WTC11 (cell line): ENCODE data around the gene RAI1. TPM values are rescaled to one million over a fixed set of nuclear protein-coding genes. Genes with fewer than 3 reads are reported as not detected.
"Not testable (repeated sequence)": the region's sequence is repeated elsewhere in the genome, so short reads cannot be mapped to it uniquely, and the experiment has no call there.

ENCODE experiments used
- ATAC-seq: fragments of 200-7000 bp; cut with Tn5 transposase; 2 replicates; pipeline ENCODE4 v1.10.0; 2021; ENCODE audit warnings: mild to moderate bottlenecking, moderate library complexity
- CTCF ChIA-PET: fragments of 300-600 bp; sonication (Branson Sonifier 250); formaldehyde crosslinking; loops from one replicate; lab custom pipeline; 2021; ENCODE audit warnings: antibody characterized with exemption; lab: Charles Lee
- POLR2A ChIA-PET: fragments of 350-600 bp; sonication (Branson Sonifier 250); formaldehyde crosslinking; loops from one replicate; lab custom pipeline; 2021; ENCODE audit warnings: antibody characterized with exemption; lab: Charles Lee
- DNase-seq: peaks from one replicate; pipeline ENCODE4 v3.0.0; 2021; ENCODE audit warnings: low spot score
- H3K27ac Mint-ChIP-seq: 2 replicates; pipeline ENCODE4 v1.8.0; 2021; ENCODE audit warnings: mixed read lengths
- H3K27me3 Mint-ChIP-seq: 2 replicates; pipeline ENCODE4 v1.8.0; 2021; ENCODE audit warnings: low read depth, mild to moderate bottlenecking, moderate library complexity, mixed read lengths
- H3K36me3 Mint-ChIP-seq: 2 replicates; pipeline ENCODE4 v1.8.0; 2021; ENCODE audit warnings: mixed read lengths
- H3K4me1 Mint-ChIP-seq: 2 replicates; pipeline ENCODE4 v1.8.0; 2022; ENCODE audit warnings: mixed read lengths
- H3K4me3 Mint-ChIP-seq: 2 replicates; pipeline ENCODE4 v1.8.0; 2021; ENCODE audit warnings: mild to moderate bottlenecking, moderate library complexity, mixed read lengths
- H3K9me3 Mint-ChIP-seq: 2 replicates; pipeline ENCODE4 v1.8.0; 2021; ENCODE audit warnings: mixed read lengths
- CREB1 ChIP-seq: sonication (generic); formaldehyde crosslinking; IDR thresholded peaks from 2 replicates; pipeline ENCODE4 v1.8.0; 2023; ENCODE audit warnings: mild to moderate bottlenecking, missing genetic modification reagents
- CREM ChIP-seq: sonication (generic); formaldehyde crosslinking; IDR thresholded peaks from 2 replicates; pipeline ENCODE4 v1.8.1; 2022; ENCODE audit warnings: mild to moderate bottlenecking, missing genetic modification reagents, moderate library complexity
- ESRRA ChIP-seq: sonication (generic); formaldehyde crosslinking; IDR thresholded peaks from 2 replicates; pipeline ENCODE4 v1.8.1; 2022; ENCODE audit warnings: mild to moderate bottlenecking, missing genetic modification reagents, borderline replicate concordance
- HMGA2 ChIP-seq: fragments of 250-450 bp; sonication (Bioruptor Pico); IDR thresholded peaks from 2 replicates; pipeline ENCODE4 v1.4.0; 2021; ENCODE audit warnings: mild to moderate bottlenecking, moderate library complexity
- KAT7 ChIP-seq: sonication (generic); formaldehyde crosslinking; IDR thresholded peaks from 2 replicates; pipeline ENCODE4 v1.8.1; 2023; ENCODE audit warnings: missing genetic modification reagents, mild to moderate bottlenecking, borderline replicate concordance
- NR2C2 ChIP-seq: sonication (generic); formaldehyde crosslinking; IDR thresholded peaks from 2 replicates; pipeline ENCODE4 v1.8.0; 2022; ENCODE audit warnings: mild to moderate bottlenecking, missing genetic modification reagents
- TEAD4 ChIP-seq: sonication (generic); formaldehyde crosslinking; IDR thresholded peaks from 2 replicates; pipeline ENCODE4 v1.8.0; 2022; ENCODE audit warnings: mild to moderate bottlenecking, missing genetic modification reagents
- ZNF396 ChIP-seq: fragments of 250-450 bp; sonication (Bioruptor Pico); IDR thresholded peaks from 2 replicates; pipeline ENCODE4 v1.8.0; 2021; ENCODE audit warnings: mild to moderate bottlenecking, moderate library complexity, borderline replicate concordance
- total RNA-seq: library from RNA; stranded (reverse); gene quantifications from 3 replicates; pipeline ENCODE4 v1.2.3, GENCODE V29; 2021
- TF ChIP-seq, protein P1 (sequence below): sonication (generic); formaldehyde crosslinking; IDR thresholded peaks from 2 replicates; pipeline ENCODE4 v1.8.1; 2023; ENCODE audit warnings: mild to moderate bottlenecking, missing genetic modification reagents, moderate library complexity
- TF ChIP-seq, protein P2 (sequence below): sonication (generic); formaldehyde crosslinking; IDR thresholded peaks from 2 replicates; pipeline ENCODE4 v1.8.1; 2022; ENCODE audit warnings: mild to moderate bottlenecking, missing genetic modification reagents, moderate library complexity, borderline replicate concordance
- TF ChIP-seq, protein P3 (sequence below): sonication (generic); formaldehyde crosslinking; IDR thresholded peaks from 2 replicates; pipeline ENCODE4 v1.8.0; 2022; ENCODE audit warnings: missing genetic modification reagents

Gene RAI1
- total RNA-seq, 1 experiment from 2014 or later: 12.7 TPM

DNA sequence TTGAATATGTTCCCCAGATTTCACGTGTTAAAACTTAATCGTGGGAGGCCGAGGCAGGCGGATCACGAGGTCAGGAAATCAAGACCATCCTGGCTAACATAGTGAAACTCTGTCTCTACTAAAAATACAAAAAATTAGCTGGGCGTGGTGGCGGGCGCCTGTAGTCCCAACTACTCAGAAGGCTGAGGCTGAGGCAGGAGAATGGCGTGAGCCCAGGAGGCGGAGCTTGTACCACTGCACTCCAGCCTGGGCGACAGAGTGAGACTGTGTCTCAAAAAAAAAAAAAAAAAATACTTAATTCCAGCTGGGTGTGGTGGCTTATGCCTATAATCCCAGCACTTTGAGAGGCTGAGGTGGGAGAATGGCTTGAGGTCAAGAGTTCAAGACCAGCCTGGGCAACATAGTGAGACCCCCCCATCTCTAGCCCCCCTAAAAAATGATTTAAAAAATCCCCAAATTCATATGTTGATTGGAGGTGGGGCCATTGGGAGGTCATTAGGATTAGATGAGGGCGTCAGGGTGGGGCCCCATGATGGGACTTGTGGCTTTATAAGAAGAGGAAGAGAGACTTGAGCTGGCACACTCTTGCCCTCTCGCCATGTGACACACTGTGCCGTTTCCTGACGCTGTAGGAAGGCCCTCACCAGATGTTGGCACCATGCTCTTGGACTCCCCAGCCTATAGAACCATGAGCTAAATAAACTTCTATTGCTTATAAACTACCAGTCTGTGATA is 45.6 kb upstream of the RAI1 start:
- H3K9me3 Mint-ChIP-seq, H3K4me3 Mint-ChIP-seq, H3K4me1 Mint-ChIP-seq, H3K36me3 Mint-ChIP-seq, H3K27ac Mint-ChIP-seq, POLR2A ChIA-PET, ATAC-seq, H3K27me3 Mint-ChIP-seq, DNase-seq: not testable (repeated sequence)
- CTCF ChIA-PET: interaction anchor here (0.6 to 2.3 kb wide), 4 partner anchors 22 to 175 kb away, joined by 3 to 7 read pairs (median 5); no protein-coding TSS in a partner anchor

DNA sequence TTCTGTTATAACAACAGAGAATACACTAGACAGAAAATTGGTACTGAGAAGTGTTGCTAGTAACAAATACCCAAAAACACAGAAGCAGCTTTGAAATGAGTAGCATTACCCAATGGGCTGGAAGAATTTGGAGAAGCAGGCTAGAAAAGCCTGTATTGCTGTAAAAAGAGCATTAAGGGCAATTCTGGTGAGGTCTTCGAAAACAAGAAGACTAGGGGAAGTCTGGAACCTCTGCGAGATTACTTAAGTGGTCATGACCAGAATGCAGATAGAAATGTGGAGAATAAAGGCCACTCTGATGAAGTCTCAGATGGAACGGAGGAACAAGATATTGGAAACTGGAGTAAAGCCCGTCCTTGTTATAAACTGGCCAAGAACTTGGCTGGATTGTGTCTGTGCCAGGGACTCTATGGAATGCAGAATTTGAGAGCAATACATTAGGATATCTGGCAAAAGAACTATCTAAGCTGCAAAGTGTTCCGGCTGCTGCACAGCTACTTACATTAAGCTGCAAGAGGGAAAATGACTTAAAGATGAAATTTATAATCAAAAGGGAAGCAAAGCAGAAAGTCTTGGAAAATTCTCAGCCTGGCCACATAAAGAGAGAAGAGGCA is 44.9 kb upstream of the RAI1 start:
- ChIA-PET CTCF (interaction anchor here (0.6 to 2.7 kb wide), 5 partner anchors 23 to 176 kb away, joined by 3 to 10 read pairs (median 6); partner anchors contain the start of gene RASD1), POLR2A (no interaction called here)
- Mint-ChIP-seq H3K27ac (no peak overlapping the region), H3K27me3 (peaks cover 8% of the 10 kb centered on the region), H3K9me3 (peaks cover 9% of the 10 kb centered on the region), H3K4me1 (peaks cover 4% of the 10 kb centered on the region)
- no peak for DNase-seq
- TF ChIP-seq TEAD4 (CRISPR knock-in tag) (no peak), KAT7 (CRISPR knock-in tag) (no peak), HMGA2 (CRISPR knock-in tag) (no peak), CREM (CRISPR knock-in tag) (no peak), ZNF396 (CRISPR knock-in tag) (no peak), CREB1 (CRISPR knock-in tag) (no peak)
- TF ChIP-seq, protein P1, sequence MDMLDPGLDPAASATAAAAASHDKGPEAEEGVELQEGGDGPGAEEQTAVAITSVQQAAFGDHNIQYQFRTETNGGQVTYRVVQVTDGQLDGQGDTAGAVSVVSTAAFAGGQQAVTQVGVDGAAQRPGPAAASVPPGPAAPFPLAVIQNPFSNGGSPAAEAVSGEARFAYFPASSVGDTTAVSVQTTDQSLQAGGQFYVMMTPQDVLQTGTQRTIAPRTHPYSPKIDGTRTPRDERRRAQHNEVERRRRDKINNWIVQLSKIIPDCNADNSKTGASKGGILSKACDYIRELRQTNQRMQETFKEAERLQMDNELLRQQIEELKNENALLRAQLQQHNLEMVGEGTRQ (CRISPR knock-in tag): no peak
- TF ChIP-seq, all 79 proteins: peak for 0
- no peaks in the 10 kb centered on the region for H3K36me3 Mint-ChIP-seq
- ATAC-seq: no peak
- H3K4me3 Mint-ChIP-seq: no peak overlapping the region

DNA sequence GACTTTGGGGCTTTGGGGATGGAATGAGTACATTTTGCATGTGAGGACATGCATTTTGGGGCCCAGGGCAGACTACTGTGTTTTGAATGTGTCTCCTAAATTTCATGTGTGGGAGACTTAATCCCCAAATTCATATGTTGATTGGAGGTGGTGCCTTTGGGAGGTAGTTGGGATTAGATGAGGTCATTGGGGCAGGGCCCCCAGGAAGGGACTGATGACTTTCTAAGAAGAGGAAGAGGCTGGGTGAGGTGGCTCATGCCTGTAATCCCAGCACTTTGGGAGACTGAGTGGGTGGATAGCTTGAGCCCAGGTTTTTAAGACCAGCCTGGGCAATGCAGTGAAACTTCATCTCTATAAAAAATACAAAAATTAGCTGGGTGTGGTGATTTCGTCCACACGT is 42.8 kb upstream of the RAI1 start:
- TF ChIP-seq, protein P2, sequence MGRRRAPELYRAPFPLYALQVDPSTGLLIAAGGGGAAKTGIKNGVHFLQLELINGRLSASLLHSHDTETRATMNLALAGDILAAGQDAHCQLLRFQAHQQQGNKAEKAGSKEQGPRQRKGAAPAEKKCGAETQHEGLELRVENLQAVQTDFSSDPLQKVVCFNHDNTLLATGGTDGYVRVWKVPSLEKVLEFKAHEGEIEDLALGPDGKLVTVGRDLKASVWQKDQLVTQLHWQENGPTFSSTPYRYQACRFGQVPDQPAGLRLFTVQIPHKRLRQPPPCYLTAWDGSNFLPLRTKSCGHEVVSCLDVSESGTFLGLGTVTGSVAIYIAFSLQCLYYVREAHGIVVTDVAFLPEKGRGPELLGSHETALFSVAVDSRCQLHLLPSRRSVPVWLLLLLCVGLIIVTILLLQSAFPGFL (CRISPR knock-in tag): no peak
- TF ChIP-seq NR2C2 (CRISPR knock-in tag): no peak
- TF ChIP-seq, protein P1 (CRISPR knock-in tag): no peak
- TF ChIP-seq, protein P3, sequence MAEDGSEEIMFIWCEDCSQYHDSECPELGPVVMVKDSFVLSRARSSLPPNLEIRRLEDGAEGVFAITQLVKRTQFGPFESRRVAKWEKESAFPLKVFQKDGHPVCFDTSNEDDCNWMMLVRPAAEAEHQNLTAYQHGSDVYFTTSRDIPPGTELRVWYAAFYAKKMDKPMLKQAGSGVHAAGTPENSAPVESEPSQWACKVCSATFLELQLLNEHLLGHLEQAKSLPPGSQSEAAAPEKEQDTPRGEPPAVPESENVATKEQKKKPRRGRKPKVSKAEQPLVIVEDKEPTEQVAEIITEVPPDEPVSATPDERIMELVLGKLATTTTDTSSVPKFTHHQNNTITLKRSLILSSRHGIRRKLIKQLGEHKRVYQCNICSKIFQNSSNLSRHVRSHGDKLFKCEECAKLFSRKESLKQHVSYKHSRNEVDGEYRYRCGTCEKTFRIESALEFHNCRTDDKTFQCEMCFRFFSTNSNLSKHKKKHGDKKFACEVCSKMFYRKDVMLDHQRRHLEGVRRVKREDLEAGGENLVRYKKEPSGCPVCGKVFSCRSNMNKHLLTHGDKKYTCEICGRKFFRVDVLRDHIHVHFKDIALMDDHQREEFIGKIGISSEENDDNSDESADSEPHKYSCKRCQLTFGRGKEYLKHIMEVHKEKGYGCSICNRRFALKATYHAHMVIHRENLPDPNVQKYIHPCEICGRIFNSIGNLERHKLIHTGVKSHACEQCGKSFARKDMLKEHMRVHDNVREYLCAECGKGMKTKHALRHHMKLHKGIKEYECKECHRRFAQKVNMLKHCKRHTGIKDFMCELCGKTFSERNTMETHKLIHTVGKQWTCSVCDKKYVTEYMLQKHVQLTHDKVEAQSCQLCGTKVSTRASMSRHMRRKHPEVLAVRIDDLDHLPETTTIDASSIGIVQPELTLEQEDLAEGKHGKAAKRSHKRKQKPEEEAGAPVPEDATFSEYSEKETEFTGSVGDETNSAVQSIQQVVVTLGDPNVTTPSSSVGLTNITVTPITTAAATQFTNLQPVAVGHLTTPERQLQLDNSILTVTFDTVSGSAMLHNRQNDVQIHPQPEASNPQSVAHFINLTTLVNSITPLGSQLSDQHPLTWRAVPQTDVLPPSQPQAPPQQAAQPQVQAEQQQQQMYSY: no peak
- TF ChIP-seq ESRRA (CRISPR knock-in tag): no peak
- TF ChIP-seq CREM (CRISPR knock-in tag): no peak
- ATAC-seq (no peak), DNase-seq (no peak)
- Mint-ChIP-seq H3K9me3 (no peaks in the 10 kb centered on the region), H3K36me3 (no peaks in the 10 kb centered on the region), H3K4me1 (peaks cover 7% of the 10 kb centered on the region), H3K27ac (no peak overlapping the region), H3K27me3 (no peaks in the 10 kb centered on the region), H3K4me3 (no peak overlapping the region)
- ChIA-PET CTCF (interaction anchor here (1.4 to 2.7 kb wide), 2 partner anchors 25 to 142 kb away, joined by 4 to 10 read pairs; partner anchors contain the start of gene RASD1), POLR2A (interaction anchor here (0.6 kb wide), 1 partner anchor 52 kb away, joined by 3 read pairs; no protein-coding TSS in a partner anchor)

DNA sequence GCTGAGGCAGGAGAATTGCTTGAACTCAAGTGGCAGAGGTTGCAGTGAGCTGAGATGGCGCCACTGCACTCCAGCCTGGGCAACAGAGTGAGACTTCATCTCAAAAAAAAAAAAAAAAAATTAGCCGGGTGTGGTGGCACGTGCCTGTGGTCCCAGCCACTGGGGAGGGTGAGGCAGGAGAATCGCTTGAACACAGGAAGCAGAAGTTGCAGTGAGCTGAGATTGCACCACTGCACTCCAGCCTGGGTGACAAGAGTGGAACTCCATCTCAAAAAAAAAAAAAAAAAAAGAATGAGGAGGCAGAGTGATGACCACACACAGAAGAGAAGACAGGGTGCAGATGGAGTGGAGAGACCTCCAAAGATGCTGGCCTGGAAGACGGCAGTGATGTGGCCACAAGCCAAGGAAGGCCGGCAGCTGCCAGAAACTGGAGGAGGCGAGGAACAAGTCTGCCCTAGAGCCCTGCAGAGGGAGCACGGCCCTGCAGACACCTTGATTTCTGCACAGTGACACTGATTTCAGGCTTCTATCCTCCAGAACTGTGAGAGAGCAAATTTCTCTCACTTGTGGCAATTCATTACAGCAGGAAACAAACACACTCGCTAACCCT is 41.5 kb upstream of the RAI1 start:
- CTCF ChIA-PET: interaction anchor here (1.4 to 4.0 kb wide), 2 partner anchors 26 to 143 kb away, joined by 4 to 49 read pairs; partner anchors contain the start of gene RASD1
- H3K4me1 Mint-ChIP-seq, H3K27ac Mint-ChIP-seq, H3K4me3 Mint-ChIP-seq, DNase-seq, H3K36me3 Mint-ChIP-seq, H3K27me3 Mint-ChIP-seq, H3K9me3 Mint-ChIP-seq, ATAC-seq: not testable (repeated sequence)
- POLR2A ChIA-PET: interaction anchor here (0.7 kb wide), 1 partner anchor 708 kb away, joined by 6 read pairs; no protein-coding TSS in a partner anchor
